ENCODE data around the gene INPP5A.
"Not testable (repeated sequence)": the region's sequence is repeated elsewhere in the genome, so short reads cannot be mapped to it uniquely, and the experiment has no call there.

Gene INPP5A

GRCh38 chr10:132676193-132676891 is 138.8 kb downstream of the INPP5A start:
- no peak for DNase-seq (ENCODE audit: low read depth in 3 of 3)

- no peak for DNase-seq (ENCODE audit: low read depth in 3 of 3)
These were observed 139.5 kb downstream of the INPP5A start for GRCh38 chr10:132677096-132677472.

DNA sequence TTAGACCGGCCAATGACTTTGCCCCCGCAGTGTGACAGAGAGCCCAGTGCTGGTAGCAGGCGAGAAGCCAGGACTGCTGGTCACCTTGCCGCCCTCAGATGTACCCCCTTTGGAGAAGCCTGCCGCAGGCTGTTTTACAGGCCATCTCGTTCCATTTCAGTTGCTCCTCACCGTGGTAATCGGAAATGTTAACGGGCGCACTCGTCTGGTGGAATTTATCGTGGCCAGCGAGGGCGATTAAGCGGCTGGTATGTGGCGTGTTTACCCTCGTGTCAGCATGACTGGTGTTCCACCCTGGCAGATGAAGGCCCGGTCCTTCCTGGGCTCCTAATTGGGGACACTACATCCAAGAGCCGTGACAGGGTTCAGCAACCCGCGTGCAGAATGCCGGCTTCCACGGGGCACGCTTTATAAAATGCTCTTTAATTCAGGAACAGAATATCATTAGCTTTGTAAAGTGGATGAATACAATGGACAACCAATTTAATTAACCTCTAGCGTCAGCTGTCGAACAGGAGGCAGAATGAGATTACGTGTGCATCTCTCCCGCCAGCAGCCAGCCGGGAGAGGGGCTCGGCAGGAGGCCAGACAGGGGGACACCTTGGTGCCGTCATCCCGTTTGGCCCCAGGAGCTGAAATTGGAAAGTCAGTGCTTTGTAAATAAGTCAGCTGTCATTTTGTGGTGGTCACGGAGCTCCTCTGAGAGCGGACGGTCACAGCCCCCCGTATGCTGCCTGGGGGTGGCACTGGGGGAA is 140.1 kb downstream of the INPP5A start:
- no peak for DNase-seq (ENCODE audit: low read depth in 3 of 3)

DNA sequence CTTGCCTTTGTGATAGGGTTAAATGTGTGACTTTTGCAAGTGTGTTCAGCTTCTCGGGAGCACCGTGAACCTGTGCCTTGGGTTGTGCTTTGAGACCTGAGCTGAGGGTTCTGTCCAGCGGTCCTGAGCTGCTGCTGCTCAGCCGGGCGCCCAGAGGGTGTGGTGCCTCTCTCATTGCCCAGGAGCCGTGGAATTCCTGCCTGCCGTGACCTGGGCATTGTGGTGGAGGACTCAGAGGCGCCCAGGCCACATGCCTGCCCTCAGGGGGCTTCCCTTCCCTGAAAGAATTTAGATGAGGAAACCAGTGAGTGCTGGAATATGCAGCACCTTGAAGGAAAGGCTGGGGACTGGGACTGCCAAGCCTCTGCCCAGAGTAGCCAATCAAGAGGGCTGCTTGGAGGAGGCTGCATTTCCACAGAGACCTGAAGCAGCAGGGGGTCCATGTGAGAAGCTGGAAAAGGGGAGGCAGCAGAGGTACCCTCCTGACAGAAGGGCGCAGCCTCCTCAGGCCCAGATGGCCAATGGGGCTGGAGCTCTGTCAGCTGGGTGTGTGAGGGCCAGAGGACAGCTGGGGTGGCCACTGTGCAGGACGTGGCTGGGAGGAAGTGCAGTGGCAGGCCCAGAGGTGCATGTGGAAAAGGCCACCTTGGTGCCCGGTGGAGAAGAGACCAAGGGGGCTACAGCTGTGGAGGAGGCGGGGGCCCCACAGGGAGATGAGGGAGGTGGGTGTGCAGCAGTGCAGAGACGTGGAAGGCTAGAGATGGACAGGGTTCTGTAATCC is 141.0 kb downstream of the INPP5A start:
- DNase-seq (ENCODE audit: low read depth in 3 of 3), result no peak

GRCh38 chr10:132679217-132679595 is 141.6 kb downstream of the INPP5A start:
- no peak for DNase-seq (ENCODE audit: low read depth in 3 of 3)

GRCh38 chr10:132679640-132680039 is 142.1 kb downstream of the INPP5A start:
- DNase-seq (ENCODE audit: low read depth in 3 of 3), result no peak

DNA sequence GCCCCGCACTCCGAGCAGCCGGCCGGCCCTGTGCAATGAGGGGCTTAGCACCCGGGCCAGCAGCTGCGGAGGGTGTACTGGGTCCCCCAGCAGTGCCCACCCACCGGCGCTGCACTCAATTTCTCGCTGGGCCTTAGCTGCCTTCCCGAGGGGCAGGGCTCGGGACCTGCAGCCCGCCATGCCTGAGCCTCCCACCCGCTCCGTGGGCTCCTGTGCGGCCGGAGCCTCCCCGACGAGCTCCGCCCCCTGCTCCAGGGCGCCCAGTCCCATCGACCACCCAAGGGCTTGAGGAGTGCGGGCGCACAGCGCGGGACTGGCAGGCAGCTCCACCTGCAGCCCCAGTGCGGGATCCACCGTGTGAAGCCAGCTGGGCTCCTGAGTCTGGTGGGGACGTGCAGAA is 143.2 kb downstream of the INPP5A start:
- DNase-seq (ENCODE audit: low read depth in 3 of 3), result not testable (repeated sequence)

DNA sequence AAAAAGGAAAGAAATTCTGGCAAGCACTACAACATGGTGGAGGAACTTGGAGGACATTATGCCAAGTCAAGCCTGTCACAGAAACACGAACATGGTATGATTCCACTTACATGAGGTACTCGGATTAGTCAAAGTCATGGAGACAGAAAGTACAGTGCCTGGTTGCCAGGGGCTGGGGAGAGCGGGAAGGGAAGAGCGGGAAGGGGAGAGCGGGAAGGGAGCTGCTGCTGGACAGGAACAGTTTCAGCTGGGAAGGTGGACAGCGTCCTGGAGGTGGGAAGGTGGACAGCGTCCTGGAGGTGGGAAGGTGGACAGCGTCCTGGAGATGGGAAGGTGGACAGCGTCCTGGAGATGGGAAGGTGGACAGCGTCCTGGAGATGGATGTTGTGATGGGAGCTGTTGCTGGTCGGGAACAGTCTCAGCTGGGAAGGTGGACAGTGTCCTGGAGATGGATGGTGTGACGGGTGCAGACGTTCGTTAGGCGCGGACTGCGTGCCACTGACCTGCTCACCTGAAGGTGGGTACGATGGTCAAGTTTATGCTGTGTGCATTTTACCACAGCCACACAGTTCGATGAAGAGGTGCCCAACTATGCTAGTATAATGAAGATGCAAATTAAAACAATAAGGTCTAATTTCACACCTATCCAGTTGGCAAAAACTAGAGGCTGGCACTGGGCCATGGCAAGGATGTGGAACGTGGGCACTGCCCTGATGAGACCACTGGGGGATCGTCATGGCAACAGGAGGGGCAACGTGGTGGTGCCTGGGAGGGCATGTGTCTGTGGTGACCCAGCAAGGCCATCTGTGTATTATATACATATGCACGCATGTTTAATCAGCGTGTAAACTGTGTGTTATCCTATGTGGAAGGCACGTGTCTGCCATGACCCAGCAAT is 144.5 kb downstream of the INPP5A start:
- DNase-seq (ENCODE audit: low read depth in 3 of 3), result no peak

GRCh38 chr10:132684164-132684891 is 146.7 kb downstream of the INPP5A start:
- DNase-seq (ENCODE audit: low read depth in 3 of 3), result peak in 2 of 3 donors; percentile 20 to 23

- DNase-seq (ENCODE audit: low read depth in 3 of 3), result peak in 1 of 3 donors; percentile 5
These were observed 147.7 kb downstream of the INPP5A start for GRCh38 chr10:132685101-132685891.

- no peak for DNase-seq (ENCODE audit: low read depth in 3 of 3)
These were observed 148.5 kb downstream of the INPP5A start for GRCh38 chr10:132685921-132686680.

DNA sequence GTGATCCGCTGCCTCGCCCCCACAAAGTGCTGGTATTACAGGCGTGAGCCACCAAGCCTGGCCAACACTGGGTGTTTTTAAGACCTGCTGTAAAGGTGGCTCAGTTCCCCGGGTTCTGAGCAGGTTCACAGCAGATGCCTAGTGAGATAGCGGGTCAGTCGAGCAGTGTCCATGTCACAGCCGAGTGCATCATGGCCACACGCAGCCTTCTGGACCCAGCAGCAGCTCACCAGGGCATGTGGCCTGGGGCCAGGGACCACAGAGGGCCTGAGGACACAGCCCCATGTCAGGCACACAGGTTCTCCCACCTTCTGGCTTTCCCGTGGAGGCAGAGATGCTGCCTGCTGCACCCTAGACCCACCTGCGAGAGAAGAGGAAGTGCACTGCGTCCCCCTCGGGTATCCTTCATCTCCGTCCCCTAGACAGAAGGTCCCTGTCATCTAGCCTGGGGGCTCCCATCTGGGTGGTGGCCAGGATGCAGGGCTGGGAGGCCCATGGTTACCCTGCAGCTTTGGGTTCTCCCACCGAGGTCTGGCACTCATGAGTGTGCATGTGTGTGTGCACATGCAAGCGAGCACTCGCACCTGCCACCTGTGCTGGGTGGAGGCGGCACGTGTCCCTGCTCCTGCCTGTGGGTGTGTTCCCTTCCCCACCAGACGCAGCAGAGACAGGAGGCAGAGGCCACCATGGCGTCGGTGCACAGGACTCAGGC is 149.8 kb downstream of the INPP5A start:
- no peak for DNase-seq (ENCODE audit: low read depth in 3 of 3)

DNA sequence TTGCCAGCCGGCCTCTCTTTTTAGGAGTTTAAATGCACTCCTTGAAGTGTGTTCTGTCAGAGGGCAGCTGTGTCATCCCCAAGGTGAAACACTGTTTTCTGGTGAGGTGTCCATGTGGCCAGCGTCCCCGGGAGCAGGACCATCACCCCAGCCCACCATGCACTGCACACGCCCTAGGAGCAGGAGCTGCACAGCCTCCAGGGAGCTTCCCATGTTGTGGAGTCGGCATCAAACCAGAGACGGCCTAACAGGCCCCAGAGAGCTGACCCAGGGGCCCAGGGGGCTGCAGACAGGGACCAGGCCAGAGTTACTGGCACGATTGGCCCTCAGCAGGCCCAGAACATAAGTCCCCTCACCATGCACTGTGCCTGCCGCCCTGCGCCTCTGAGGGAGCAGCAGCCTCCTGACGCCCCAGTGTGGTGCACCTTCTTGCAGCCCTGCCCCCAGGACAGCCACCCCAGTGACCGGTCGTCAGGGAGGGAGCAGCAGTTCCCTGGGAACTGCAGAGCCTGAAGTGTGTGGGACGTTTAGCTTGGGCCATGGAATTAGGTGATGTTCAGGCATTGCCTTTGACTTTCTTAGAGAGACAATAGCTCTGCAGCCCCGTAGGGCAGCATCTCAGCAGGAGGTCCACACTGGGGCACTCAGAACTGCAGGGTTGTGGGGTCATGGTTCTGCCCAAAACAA is 150.4 kb downstream of the INPP5A start:
- DNase-seq (ENCODE audit: low read depth in 3 of 3), result no peak

DNA sequence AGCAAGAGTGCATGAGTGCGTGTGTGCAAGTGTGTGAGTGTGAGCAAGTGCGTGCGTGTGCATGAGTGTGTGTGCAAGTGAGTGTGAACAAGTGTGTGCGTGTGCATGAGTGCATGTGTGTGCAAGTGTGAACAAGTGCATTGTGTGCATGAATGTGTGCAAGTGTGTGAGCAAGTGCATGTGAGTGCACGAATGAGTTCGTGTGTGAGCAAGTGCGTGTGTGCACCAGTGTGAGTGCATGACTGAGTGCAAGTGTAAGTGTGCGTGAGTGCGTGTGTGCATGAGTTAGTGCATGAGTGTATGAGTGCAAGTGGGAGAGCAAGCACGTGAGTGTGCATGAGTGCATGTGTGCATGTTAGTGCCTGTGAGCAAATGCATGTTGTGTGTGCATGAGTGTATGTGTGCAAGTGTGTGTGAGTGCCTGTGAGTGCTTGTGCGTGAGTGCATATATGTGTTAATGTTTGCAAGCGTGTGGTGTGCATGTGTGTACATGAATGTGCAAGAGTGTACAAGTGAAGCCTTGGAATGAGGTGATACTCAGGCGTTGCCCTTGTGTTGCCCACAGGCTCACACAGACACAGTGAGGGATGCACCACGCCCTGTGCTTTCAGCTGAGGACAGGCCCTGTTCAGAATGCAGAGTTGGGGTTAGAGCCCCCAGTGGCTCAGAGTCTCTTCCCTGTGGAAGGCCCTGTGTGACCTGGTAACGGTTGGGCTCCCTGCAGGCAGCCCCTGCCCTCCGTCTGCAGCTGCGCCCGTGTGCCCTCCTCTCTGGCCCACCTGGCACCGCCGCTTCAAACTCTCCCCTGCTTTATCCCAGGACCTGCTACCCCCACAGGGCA is 151.2 kb downstream of the INPP5A start:
- DNase-seq (ENCODE audit: low read depth in 3 of 3), result no peak

DNA sequence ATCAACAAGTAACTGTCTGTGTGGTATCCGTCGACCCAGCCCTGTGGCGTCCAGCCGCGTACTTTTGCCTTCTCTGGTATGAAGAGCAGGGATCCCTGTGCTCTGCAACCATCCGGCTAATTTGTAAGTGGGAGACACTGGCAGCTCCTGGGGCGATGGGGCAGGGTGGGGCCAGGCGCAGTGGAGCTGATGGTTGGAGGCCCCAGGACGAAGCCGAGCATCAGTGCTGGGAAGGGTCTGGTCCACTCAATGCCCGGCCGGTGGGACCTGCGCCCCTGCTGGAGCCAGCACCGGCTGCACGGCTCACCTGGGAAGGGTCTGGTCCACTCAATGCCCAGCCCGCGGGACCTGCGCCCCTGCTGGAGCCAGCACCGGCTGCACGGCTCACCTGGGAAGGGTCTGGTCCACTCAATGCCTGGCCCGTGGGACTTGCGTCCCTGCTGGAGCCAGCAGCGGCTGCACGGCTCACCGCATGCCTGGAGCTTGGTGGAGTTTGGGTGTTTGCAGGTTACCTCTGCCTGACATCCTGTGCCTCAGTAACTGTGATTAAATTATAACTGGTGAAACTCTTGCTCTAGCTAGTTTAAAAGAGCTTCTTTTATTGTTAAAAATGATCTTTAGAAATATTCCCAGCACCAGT is 152.3 kb downstream of the INPP5A start:
- DNase-seq (ENCODE audit: low read depth in 3 of 3), result no peak

DNA sequence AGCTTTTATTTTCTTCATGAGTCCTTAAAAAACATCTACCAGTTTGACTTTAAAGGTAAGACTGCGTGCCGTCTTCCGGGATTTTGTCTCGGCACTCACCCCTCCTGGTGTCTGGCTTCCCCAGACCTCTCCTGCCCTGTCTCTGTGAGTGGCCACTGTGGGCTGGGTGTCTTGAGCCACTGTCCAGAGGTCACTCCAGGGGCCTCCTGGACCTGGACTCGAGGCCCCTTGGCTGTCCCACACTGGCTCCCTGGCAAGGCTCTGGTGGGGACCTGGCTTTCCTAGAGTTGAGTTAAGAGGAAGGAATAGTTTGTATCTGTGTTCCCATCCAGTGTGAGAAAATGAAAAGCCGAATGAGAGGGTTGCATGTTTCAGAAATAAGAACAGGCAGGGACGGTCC is 152.8 kb downstream of the INPP5A start:
- no peak for DNase-seq (ENCODE audit: low read depth in 3 of 3)
